K562 treated with DMSO at 1 percent for 48 hours (cell line): ENCODE measurements around the gene EGLN1. TPM values are rescaled to one million over a fixed set of nuclear protein-coding genes. Genes with fewer than 3 reads are reported as not detected.

Experiments
- total RNA-seq: library from RNA; unstranded; fragments of 300-600 nt; gene quantifications from 2 replicates; pipeline ENCODE4 v1.2.3, GENCODE V29; 2022; ENCODE audit warnings: low replicate concordance; ENCODE audit errors: extremely low read depth

EGLN1 gene
- total RNA-seq, result not detected in 2 replicates

DNA sequence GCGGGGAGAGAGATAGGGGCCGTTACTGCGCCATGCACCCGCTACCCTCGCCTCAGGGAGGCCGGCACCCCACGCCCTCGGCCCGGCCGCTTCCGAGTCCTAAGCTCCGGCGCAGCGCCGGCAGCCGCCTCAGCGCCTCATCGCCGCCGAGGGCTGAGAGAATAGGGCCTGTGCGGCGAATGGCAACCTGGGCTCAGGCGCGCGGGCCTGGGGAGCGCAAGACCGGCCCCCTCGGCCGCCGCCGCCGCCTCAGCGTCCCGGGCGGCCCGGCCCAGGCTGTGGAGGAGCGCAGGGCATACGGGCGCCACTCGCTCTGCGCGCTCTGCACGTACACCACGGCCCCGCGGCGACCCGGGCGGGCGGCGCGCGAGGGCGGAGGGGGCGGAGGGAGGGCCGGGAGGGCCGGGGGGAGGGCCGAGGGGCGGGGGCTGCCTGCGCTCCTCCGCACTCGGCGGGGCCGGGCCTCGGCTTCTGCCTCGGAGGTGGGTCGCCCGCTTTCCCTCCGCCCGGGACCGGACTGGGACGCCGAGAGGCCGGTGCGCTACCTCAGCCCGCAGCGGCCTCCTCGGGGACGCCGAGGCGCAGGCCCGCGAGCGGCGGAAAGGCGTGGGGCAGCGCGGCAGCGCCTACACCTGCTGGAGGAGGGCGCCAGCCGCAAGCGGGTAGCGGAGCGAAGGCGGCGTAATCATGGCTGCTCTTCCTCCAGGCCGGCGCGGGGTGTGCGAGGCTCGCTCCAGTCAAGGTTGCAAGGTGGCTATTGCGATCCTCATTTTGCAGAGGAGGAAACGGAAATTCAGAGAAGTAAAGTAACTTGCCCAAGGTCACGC, at the start of gene EGLN1:
TSS of gene EGLN1 (minus strand) at position 317 of the 827 bp plus-strand sequence. CDS start 399 bp downstream, outside the sequence.

DNA sequence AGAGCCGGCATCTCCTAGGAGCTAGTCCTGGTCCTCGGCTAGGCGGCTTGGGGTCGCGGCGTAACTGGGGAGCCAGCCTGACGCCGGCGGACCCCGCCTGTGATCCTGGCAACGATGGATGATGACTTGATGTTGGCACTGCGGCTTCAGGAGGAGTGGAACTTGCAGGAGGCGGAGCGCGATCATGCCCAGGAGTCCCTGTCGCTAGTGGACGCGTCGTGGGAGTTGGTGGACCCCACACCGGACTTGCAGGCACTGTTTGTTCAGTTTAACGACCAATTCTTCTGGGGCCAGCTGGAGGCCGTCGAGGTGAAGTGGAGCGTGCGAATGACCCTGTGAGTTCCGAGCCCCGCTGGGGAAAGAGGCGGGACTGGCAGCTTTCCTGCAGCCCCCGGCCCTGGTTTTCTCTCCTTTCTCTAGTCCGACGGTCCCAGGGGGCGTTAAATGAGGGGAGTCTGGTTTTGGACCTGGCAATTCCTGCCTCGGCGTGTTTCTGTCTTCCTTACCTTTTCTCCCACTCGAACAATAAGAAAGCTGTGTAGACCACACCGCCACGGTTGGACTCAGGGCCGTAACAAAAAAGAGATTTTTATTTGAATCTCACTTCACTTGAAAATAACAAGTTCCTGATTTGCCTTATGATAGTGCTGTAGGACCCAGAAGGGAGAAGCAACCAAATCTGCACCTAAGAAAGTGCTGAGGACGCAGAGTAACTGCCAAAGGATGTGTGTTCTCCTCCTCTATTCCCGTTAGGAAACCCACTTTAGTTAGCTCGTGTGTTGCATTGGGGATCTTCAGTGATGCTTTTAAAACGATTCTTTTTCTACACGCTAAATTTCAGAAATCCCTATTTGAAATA, 83.6 kb downstream of the EGLN1 start, which contains the start of gene SPRTN:
TSS of gene SPRTN (plus strand) at position 24 of the 859 bp plus-strand sequence. CDS start at position 115, 91 bp downstream.

DNA sequence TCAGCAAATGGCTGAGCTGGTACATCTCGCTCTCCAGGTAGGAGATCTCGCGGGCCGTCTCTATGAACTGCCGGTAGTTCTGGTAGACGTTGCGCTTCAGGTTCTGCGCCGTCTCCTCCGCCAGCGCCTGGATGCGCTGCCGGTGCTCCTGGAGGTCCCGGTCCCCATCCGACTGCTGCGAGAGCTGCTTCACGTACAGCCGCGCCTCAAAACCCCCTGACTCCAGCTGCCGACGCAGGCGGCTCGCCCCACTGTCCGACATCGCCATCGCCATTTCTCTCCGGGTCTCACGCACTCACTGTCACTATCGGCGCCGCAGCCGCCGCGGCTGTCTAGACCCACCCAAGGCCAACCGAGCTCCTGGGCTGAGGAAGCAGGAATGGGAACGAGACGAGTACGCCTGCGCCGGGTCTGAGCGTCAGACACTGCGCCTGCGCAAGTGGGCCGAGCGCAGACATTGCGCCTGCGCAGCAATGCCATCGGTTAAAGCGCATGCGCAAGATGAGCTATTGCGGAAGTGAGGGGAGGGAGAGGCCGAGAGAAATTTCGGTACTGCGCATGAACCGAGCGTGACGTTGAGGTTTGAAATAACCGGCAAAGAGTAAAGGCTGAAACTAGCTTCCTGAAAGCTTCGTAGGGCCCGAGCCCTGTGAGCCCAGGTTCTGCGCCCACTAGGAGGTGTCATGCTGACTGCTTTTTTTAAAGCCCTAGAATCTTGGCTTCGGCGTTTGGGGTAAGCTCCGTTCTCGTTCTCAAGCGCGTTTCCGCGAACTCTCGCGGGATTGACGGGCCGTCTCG, 84.4 kb downstream of the EGLN1 start, which contains the start of gene EXOC8:
TSS of gene EXOC8 (minus strand) at position 381 of the 798 bp plus-strand sequence. CDS start at position 274, 107 bp downstream.

Other genes starting within 250 kb of the EGLN1 start
- not detected in 2 replicates for gene GNPAT, start 181.1 kb downstream of the EGLN1 start, total RNA-seq
- not detected in 2 replicates for gene EXOC8, start 84.4 kb downstream of the EGLN1 start, total RNA-seq
- gene SPRTN, start 84.0 kb downstream of the EGLN1 start, total RNA-seq, result not detected in 2 replicates
- gene TSNAX, start 106.4 kb upstream of the EGLN1 start, total RNA-seq, result not detected in 2 replicates
- not detected in 2 replicates for gene DISC1, start 204.5 kb upstream of the EGLN1 start, total RNA-seq